Hematopoietic multipotent progenitor cell treated with erythropoietin and hydrocortisone succinate and interleukin-3 and kit ligand, for 15 days (in vitro differentiated cells): ENCODE data around the gene APOBR.
"Not testable (repeated sequence)": the region's sequence is repeated elsewhere in the genome, so short reads cannot be mapped to it uniquely, and the experiment has no call there.

Experiments
- DNase-seq: peaks from one replicate; pipeline ENCODE4 v3.0.0-alpha.2; 2015; ENCODE audit warnings: low spot score

APOBR gene

GRCh38 chr16:28494121-28494851 lies at the start of gene APOBR:
Gene APOBR (plus strand): TSS chr16:28494643. CDS start chr16:28494682, 39 bp downstream.
- no peak for DNase-seq

- not testable (repeated sequence) for DNase-seq
Measured at GRCh38 chr16:28446388-28446787, 48.1 kb upstream of the APOBR start.

GRCh38 chr16:28447081-28447480 lies 47.4 kb upstream of the APOBR start:
- DNase-seq = not testable (repeated sequence)

GRCh38 chr16:28473714-28474265 lies 20.7 kb upstream of the APOBR start:
- no peak for DNase-seq

GRCh38 chr16:28475221-28475620 lies 19.2 kb upstream of the APOBR start:
- no peak for DNase-seq

GRCh38 chr16:28477311-28477920 lies 17.0 kb upstream of the APOBR start:
- no peak for DNase-seq

GRCh38 chr16:28478506-28479180 lies 15.8 kb upstream of the APOBR start:
- DNase-seq = no peak

GRCh38 chr16:28482026-28482425 lies 12.4 kb upstream of the APOBR start:
- DNase-seq = no peak

GRCh38 chr16:28483361-28483760 lies 11.1 kb upstream of the APOBR start:
- not testable (repeated sequence) for DNase-seq

- DNase-seq = no peak
Measured at GRCh38 chr16:28486266-28486665, 8.2 kb upstream of the APOBR start.

- DNase-seq = peak; percentile 13
Measured at GRCh38 chr16:28491230-28491969, 3.0 kb upstream of the APOBR start.

GRCh38 chr16:28491970-28492474 lies 2.4 kb upstream of the APOBR start, which contains the start of gene CLN3:
Gene CLN3 (minus strand): TSS chr16:28492074. CDS start chr16:28491759, 315 bp downstream.
- DNase-seq = peak; percentile 94

- DNase-seq = no peak
Measured at GRCh38 chr16:28492511-28492910, 1.9 kb upstream of the APOBR start.

GRCh38 chr16:28495098-28495793 lies 803 bp downstream of the APOBR start:
- DNase-seq = no peak

GRCh38 chr16:28495795-28496749 lies 1.6 kb downstream of the APOBR start:
- DNase-seq = no peak

GRCh38 chr16:28496844-28497243 lies 2.4 kb downstream of the APOBR start:
- no peak for DNase-seq

GRCh38 chr16:28497386-28497785 lies 2.9 kb downstream of the APOBR start:
- no peak for DNase-seq

- no peak for DNase-seq
Measured at GRCh38 chr16:28497861-28498599, 3.6 kb downstream of the APOBR start.

- no peak for DNase-seq
Measured at GRCh38 chr16:28498666-28499381, 4.4 kb downstream of the APOBR start.
